Endothelial cell of umbilical vein (primary cell): ENCODE measurements around the gene PPY. TPM values are rescaled to one million over a fixed set of nuclear protein-coding genes. Genes with fewer than 3 reads are reported as not detected.

Experiments
- BruUV-seq: library from RNA; stranded (reverse); fragments of 400-500 nt; replicated peaks from 2 replicates; lab custom pipeline; 2021; lab: Mats Ljungman, UMichigan
- CTCF ChIA-PET: fragments of 300-600, 350-600 bp; sonication (Branson Sonifier 250); formaldehyde crosslinking; loops from one replicate; lab custom pipeline; 2021; ENCODE audit warnings: antibody characterized with exemption, inconsistent platforms; lab: Charles Lee
- POLR2A ChIA-PET: fragments of 300-600, 350-600 bp; sonication (Branson Sonifier 250); formaldehyde crosslinking; loops from one replicate; lab custom pipeline; 2021; ENCODE audit warnings: antibody characterized with exemption, inconsistent platforms; lab: Charles Lee
- DNase-seq: peaks from one replicate; pipeline ENCODE4 v3.0.0-alpha.2; 2011; ENCODE audit warnings: low read depth, low spot score
- FAIRE-seq: peaks from 2 replicates; lab custom pipeline; 2011; peaks lifted over from hg19 to GRCh38; lab: Jason Lieb, UNC
- H2AFZ ChIP-seq: 2 replicates; pipeline ENCODE4 v1.6.0; 2012; ENCODE audit warnings: low read depth, low read length, control low read depth, inconsistent platforms
- H3K27ac ChIP-seq: 2 replicates; pipeline ENCODE4 v1.5.1; 2011; ENCODE audit warnings: low read depth, mild to moderate bottlenecking, control low read depth, low read length, moderate library complexity; ENCODE audit not compliant: insufficient read depth
- H3K27me3 ChIP-seq, 2 experiments: 2 replicates each; pipeline versions ENCODE4 v1.6.0 to v1.6.1; 2011; ENCODE audit warnings: low read length in 2 of 2, mixed read lengths in 1 of 2; ENCODE audit not compliant: control insufficient read depth in 2 of 2, insufficient read depth in 2 of 2
- H3K36me3 ChIP-seq, 2 experiments: 2 replicates in 1 of 2; 3 replicates in 1 of 2; pipeline ENCODE4 v1.5.1; 2011; ENCODE audit warnings: low read length in 2 of 2, mild to moderate bottlenecking in 1 of 2, moderate library complexity in 1 of 2; ENCODE audit not compliant: control insufficient read depth in 2 of 2, insufficient read depth in 2 of 2; ENCODE audit errors: extremely low read depth in 1 of 2
- H3K4me1 ChIP-seq: 3 replicates; pipeline ENCODE4 v1.5.1; 2011; ENCODE audit warnings: mild to moderate bottlenecking, low read length; ENCODE audit not compliant: control insufficient read depth, insufficient read depth; ENCODE audit errors: extremely low read depth
- H3K4me2 ChIP-seq: 2 replicates; pipeline ENCODE4 v1.6.1; 2011; ENCODE audit warnings: low read length, control low read depth, mixed read lengths; ENCODE audit not compliant: insufficient read depth
- H3K4me3 ChIP-seq, 3 experiments: fragments of 200-600 bp in 1 of 3; sonication (generic), shearing (Covaris generic) in 1 of 3; replicated peaks in 1 of 3; 2 replicates each; pipeline ENCODE4 v1.5.1; 2011 to 2016; ENCODE audit warnings: control low read depth in 3 of 3, low read length in 3 of 3, mild to moderate bottlenecking in 2 of 3, inconsistent platforms in 1 of 3, low read depth in 1 of 3, moderate library complexity in 1 of 3; ENCODE audit not compliant: insufficient read depth in 1 of 3
- H3K79me2 ChIP-seq: 2 replicates; pipeline ENCODE4 v1.6.0; 2012; ENCODE audit warnings: low read length, inconsistent platforms; ENCODE audit not compliant: control insufficient read depth, insufficient read depth
- H3K9ac ChIP-seq: replicated peaks from 2 replicates; pipeline ENCODE3; 2011; ENCODE audit warnings: low read length, control low read depth; ENCODE audit not compliant: insufficient read depth; ENCODE audit errors: extremely low read depth
- H3K9me1 ChIP-seq: replicated peaks from 3 replicates; pipeline ENCODE4 v1.6.0; 2011; ENCODE audit warnings: mild to moderate bottlenecking, low read length; ENCODE audit not compliant: control insufficient read depth, insufficient read depth; ENCODE audit errors: extremely low read depth
- H3K9me3 ChIP-seq: replicated peaks from 2 replicates; pipeline ENCODE4 v1.5.1; 2012; ENCODE audit warnings: low read length, inconsistent platforms; ENCODE audit not compliant: control insufficient read depth, insufficient read depth
- H4K20me1 ChIP-seq: replicated peaks from 2 replicates; pipeline ENCODE3; 2011; ENCODE audit warnings: mild to moderate bottlenecking, low read length; ENCODE audit not compliant: control insufficient read depth, insufficient read depth; ENCODE audit errors: extremely low read depth
- EZH2 ChIP-seq: IDR thresholded peaks from 2 replicates; pipeline ENCODE4 v1.6.1; 2012; ENCODE audit warnings: borderline replicate concordance, low read depth, mild to moderate bottlenecking, moderate library complexity, low read length, inconsistent platforms; ENCODE audit not compliant: severe bottlenecking
- FOS ChIP-seq: IDR thresholded peaks from 2 replicates; pipeline ENCODE4 v1.6.1; 2011; ENCODE audit warnings: mild to moderate bottlenecking, low read length, moderate library complexity, borderline replicate concordance; ENCODE audit not compliant: insufficient read depth
- GATA2 ChIP-seq: IDR thresholded peaks from 2 replicates; pipeline ENCODE4 v1.7.0; 2011; ENCODE audit warnings: low read depth, mild to moderate bottlenecking, moderate library complexity, mixed read lengths, low read length; ENCODE audit not compliant: insufficient read length, insufficient read depth
- JUN ChIP-seq: IDR thresholded peaks from 2 replicates; pipeline ENCODE4 v1.6.1; 2011; ENCODE audit warnings: borderline replicate concordance, low read depth; ENCODE audit not compliant: insufficient read length, insufficient read depth
- MYC ChIP-seq: IDR thresholded peaks from one replicate; pipeline ENCODE4 v1.6.1; 2011; ENCODE audit warnings: mild to moderate bottlenecking, low read depth, low read length
- POLR2A ChIP-seq: IDR thresholded peaks from 2 replicates; pipeline ENCODE4 v1.6.1; 2012; ENCODE audit warnings: low read depth, mild to moderate bottlenecking, control low read depth, low read length
- POLR2AphosphoS5 ChIP-seq: IDR thresholded peaks from 2 replicates; pipeline ENCODE4 v1.6.1; 2012; ENCODE audit warnings: low read depth, mild to moderate bottlenecking, control low read depth, low read length, moderate library complexity; ENCODE audit not compliant: insufficient read depth
- dilution Hi-C: fragments of 300-500 bp; cut with MboI; formaldehyde crosslinking; loops from one replicate; pipeline ENCODE4 v1.15.0; 2019; ENCODE audit warnings: low sequenced_read_pairs; ENCODE audit not compliant: extremely low pct_ligation_motif_present
- intact Hi-C: fragments of 100-400 bp; cut with micrococcal nuclease; formaldehyde crosslinking; loops from one replicate; pipeline ENCODE4 v1.10.0; 2022
- polyA plus RNA-seq, 4 experiments: library from polyadenylated mRNA; depleted of rRNA in 3 of 4; stranded (reverse) in 3 of 4; unstranded in 1 of 4; fragments of >200 nt; gene quantifications; 2 replicates each; pipeline versions ENCODE4 v1.2.1 to v1.2.3, GENCODE V29; 2011 to 2012; ENCODE audit warnings: missing spikeins in 1 of 4
- total RNA-seq: library from RNA; stranded (reverse); gene quantifications from 2 replicates; pipeline ENCODE4 v1.2.3, GENCODE V29; 2021
- TF ChIP-seq, protein P1 (sequence below), 2 donors: IDR thresholded peaks; 1 replicate in 1 of 2; 2 replicates in 1 of 2; pipeline ENCODE4 v1.5.1; 2011; ENCODE audit warnings: low read length in 2 of 2, mild to moderate bottlenecking in 2 of 2, moderate library complexity in 2 of 2, control low read depth in 1 of 2, inconsistent platforms in 1 of 2, low read depth in 1 of 2; ENCODE audit not compliant: insufficient read depth in 1 of 2; ENCODE audit errors: extremely low read depth in 1 of 2
- TF ChIP-seq, protein P2 (sequence below): IDR thresholded peaks from 2 replicates; pipeline ENCODE4 v1.6.1; 2011; ENCODE audit not compliant: insufficient read depth, insufficient read length

Gene PPY
- total and polyA plus RNA-seq, 2 donors (not counting 3 experiments of a cell fraction or from before 2014, with no cell fraction given): not detected

DNA sequence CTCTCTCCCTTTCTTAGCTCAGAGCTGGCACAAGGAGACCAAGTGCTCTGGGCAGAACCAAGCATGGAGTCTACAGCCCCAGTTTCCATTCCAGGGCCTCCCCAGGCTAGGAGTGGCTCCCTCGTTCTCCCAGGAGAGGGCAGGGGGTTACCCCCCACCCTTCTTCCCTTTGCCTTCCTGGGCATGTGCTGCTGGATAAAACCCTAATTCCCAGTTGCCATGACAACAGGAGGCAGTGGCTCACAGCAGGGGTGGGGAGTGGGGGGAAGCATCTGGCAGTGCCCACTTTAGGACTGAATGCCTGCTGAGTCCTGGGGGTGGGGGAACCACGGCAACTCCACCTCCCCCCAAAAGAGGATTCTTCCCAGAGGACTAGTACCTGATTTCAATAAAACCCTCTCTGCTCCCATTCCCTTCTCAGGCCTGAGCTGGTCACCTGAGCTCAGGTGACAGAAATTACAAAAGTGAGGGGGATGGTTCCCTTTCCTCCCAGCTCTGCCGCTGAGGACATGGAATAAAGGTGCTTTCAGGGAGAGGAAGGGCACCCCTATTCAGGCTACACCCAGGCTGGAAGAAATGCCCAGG is 36.8 kb downstream of the PPY start:
- CTCF ChIA-PET: interaction anchor here (0.9 to 1.8 kb wide), 2 partner anchors 25 to 38 kb away, joined by 4 to 6 read pairs; no protein-coding TSS in a partner anchor
- Histone ChIP-seq H3K36me3 (no peaks in the 10 kb centered on the region), H3K9me1 (no peaks in the 10 kb centered on the region), H3K4me3 (no peak overlapping the region), H3K9ac (no peak overlapping the region), H3K4me1 (peaks cover 7% of the 10 kb centered on the region), H3K9me3 (no peaks in the 10 kb centered on the region), H4K20me1 (no peaks in the 10 kb centered on the region), H3K27me3 (peaks cover 36 to 51% of the 10 kb centered on the region in 2 experiments), H3K27ac (no peak overlapping the region), H3K4me2 (no peak overlapping the region), H2AFZ (no peak overlapping the region), H3K79me2 (no peaks in the 10 kb centered on the region)
- dilution Hi-C loops: no loop called here
- DNase-seq (no peak), FAIRE-seq (no peak)
- POLR2A ChIA-PET: no interaction called here
- intact Hi-C loops: no loop called here
- TF ChIP-seq, protein P1, sequence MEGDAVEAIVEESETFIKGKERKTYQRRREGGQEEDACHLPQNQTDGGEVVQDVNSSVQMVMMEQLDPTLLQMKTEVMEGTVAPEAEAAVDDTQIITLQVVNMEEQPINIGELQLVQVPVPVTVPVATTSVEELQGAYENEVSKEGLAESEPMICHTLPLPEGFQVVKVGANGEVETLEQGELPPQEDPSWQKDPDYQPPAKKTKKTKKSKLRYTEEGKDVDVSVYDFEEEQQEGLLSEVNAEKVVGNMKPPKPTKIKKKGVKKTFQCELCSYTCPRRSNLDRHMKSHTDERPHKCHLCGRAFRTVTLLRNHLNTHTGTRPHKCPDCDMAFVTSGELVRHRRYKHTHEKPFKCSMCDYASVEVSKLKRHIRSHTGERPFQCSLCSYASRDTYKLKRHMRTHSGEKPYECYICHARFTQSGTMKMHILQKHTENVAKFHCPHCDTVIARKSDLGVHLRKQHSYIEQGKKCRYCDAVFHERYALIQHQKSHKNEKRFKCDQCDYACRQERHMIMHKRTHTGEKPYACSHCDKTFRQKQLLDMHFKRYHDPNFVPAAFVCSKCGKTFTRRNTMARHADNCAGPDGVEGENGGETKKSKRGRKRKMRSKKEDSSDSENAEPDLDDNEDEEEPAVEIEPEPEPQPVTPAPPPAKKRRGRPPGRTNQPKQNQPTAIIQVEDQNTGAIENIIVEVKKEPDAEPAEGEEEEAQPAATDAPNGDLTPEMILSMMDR (IDR thresholded peaks at IDR 0.05; ENCODE audit: extremely low read depth in 1 of 2, insufficient read depth in 1 of 2, low read depth in 1 of 2, low read length in 2 of 2): no peak
- TF ChIP-seq POLR2A: no peak
- TF ChIP-seq JUN: no peak
- TF ChIP-seq GATA2: no peak
- TF ChIP-seq, protein P2, sequence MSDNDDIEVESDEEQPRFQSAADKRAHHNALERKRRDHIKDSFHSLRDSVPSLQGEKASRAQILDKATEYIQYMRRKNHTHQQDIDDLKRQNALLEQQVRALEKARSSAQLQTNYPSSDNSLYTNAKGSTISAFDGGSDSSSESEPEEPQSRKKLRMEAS: no peak
- no peak for TF ChIP-seq FOS
- TF ChIP-seq MYC: no peak
- no peak for TF ChIP-seq EZH2
- no peak for TF ChIP-seq POLR2AphosphoS5
- no TSS peak for BruUV-seq
